SHP77 treated with DMSO at 0.1 percent for 48 hours (cell line): ENCODE measurements around the gene MAP2K5.

Experiments
- DNase-seq: peaks from one replicate; lab custom pipeline; 2025; lab: John Stamatoyannopoulos, UW

The MAP2K5 gene

DNA sequence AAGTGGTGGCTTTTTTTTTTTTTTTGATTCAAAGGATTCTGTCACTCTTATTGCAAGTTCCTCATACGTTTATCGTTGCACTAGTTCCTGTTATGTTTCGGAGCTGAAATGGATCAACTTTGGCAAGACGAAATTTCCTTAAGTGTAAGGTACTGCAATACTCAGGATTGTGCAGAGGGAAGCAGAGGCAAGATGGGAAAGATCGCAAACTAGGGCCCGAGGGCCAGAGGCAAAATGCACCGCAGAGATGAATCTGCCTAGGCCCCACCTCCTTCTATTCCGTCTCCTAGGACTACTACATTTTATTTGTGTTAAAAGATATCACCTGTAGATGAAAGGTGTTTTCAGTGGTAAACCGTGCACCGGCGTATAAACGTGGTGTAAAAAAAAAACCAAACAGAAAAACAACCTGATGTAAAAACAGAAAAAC, 297.0 kb downstream of the MAP2K5 start:
- peak; percentile 82 for DNase-seq

DNA sequence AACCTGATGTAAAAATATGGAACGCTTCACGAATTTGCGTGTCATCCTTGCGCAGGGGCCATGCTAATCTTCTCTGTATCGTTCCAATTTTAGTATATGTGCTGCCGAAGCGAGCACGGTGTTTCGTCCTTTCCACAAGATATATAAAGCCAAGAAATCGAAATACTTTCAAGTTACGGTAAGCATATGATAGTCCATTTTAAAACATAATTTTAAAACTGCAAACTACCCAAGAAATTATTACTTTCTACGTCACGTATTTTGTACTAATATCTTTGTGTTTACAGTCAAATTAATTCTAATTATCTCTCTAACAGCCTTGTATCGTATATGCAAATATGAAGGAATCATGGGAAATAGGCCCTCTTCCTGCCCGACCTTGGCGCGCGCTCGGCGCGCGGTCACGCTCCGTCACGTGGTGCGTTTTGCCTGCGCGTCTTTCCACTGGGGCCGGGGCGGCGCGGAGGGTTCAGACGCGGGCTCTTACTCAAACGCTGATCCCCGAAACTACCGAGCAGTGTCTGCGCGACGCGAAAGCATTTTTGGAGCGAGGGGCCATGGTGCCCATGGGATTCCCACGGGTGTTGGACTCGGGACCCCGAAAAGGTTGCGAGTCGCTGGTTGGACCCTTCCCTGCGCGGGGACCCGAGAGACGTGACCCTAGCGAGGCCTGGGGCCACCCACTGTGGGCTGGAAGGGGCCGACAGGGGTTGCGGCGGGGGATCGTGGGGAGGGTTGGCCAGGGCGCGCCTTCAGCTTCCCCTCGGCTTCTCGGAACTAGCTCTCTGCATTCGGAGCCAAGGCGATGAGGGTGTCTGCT, 297.6 kb downstream of the MAP2K5 start, which contains the start of gene RNU6-1:
RNU6-1 (minus strand) TSS at position 117 of the 820 bp plus-strand sequence.
- DNase-seq, result peak; percentile 85

DNA sequence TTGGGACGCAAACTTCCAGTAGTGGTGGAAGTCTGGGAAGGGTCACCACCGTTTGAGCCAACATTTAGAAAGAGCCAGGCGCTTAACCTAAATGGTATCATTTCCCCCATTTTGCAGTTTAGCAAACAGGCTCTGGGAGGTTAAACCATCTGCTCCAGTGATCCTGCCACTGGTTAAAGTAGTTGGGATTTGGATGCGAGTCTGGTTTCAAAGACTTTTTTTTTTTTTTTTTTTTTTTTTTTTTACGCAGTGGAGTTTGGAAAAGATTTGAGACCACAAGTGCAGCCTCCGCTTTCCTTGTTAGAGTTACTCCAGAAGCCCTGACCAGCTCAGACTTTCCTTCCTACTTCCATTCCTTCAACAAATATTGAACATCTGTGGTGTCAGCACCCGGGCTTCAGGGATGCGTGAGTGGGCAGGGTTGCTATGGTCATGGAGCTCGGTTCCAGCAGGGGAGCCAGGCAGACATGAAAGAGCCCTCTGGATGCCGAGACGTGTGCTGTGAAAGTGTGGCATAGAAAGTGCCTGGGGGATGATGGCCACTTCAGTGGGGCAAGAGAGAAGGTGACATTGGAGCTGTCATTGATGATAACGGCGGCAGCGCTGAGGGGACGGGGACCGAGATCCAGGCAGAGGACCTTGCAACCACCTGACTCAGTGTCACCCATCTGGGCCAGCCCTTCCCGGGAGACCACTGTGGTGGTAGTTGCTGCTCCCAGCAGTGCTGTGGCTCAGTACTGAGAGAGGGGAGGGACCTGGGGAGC, 298.4 kb downstream of the MAP2K5 start:
- DNase-seq, result no peak

DNA sequence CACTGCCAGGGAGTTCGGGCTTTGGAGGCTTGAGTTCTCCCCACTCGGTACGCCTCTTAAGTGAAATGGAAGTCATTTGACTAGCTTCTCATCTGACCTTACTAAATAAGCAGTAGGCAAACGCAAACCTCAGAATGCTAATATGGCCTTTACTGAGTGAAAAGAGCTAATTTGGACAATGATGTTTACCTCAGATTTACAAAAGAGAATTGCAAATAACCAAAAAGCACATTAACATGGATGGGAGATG, 298.9 kb downstream of the MAP2K5 start:
- DNase-seq, result no peak

DNA sequence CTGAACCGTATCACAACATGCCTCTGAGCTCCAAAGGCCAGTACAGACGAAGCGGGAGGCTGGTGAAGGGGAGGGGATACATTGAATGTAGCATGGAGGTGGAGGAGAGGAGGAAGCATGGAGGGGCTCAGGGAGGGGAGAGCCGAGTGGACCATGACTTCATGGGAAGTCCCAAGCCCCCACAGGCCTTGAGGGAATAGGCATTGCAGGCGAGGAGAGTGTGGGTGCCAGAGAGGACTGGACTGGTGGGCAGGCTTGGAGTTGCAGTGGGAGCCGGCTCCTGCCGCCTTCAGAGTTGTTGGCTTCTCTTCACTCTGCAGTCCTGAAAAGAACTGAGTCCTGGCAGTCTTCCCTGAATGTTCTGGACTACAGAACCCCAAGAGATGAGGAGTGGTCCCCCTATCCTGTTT, 300.6 kb downstream of the MAP2K5 start:
- DNase-seq, result no peak

DNA sequence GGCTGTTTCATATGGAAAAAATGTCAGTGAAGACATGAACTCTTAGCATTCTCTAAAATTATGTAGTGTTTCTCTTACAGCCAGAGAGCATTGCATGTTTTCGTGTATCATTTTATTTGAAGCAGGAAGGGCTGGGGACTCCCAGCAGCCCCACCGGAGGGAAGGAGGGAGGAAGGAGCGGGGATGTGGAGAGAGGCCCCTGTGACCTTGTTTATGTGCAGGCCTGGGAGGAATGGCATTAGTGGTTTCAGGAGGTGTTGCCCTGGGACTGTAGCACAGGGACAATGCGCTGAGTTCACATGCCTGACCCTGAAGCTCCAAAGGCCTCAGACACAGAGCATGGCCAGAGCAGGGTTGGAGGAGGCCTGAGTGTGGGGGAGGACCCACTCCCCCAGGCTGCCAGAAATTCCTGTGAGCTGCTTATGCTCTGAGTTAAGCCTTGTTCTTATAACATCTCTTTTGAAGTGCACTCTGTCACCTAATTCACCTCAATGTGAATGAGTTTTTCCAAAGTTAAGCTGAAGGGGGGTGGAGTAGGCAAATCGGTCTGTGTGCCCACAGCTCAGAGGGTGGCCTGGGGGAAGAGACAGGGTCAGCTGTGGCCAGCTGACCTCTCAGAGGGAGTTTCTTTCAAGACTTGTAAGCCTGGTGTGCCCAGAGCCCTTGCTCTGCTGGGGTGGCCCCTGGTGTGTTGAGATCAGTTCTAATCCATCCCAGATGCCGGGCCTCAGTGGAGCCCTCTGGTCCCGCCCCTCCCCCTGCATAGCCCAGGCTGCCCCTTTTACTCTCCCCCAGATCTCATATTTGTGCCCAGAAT, 301.3 kb downstream of the MAP2K5 start:
- DNase-seq, result no peak

DNA sequence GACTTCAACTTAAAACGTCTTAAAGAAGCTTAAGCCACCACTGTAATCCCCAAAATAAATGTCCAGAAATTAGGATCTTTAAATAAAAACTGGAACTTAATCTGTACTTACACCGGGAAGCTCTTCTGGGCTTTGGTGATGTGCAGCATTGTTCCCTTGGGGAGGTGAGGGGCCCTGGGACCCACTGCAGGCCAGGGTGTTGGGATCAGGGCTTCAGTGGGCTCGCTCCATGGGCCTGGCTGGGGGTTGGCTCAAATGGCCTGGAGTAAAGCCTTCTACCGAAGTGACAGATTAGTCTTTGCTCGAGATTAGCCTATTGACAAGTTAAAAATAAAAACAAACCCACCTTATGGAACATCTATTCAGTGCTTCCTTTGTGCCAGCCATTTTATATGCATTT, 303.5 kb downstream of the MAP2K5 start:
- DNase-seq, result no peak

DNA sequence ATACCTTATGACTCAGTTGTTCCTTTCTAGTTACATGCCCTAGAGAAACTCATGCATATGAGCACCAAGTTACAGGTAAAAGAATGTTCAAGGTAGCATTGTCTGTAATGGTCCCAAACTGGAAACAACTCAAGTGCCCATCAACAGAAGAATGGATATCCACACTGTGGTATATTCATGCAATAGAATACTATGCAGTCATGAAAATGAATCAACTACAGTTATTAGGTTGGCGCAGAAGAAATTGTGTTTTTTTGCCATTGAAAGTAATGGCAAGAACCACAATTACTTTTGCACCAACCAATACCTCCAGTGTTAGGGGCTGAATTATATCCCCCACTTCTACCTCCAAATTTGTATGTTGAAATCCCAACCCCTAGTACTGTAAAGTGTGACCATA, 307.0 kb downstream of the MAP2K5 start:
- no peak for DNase-seq

DNA sequence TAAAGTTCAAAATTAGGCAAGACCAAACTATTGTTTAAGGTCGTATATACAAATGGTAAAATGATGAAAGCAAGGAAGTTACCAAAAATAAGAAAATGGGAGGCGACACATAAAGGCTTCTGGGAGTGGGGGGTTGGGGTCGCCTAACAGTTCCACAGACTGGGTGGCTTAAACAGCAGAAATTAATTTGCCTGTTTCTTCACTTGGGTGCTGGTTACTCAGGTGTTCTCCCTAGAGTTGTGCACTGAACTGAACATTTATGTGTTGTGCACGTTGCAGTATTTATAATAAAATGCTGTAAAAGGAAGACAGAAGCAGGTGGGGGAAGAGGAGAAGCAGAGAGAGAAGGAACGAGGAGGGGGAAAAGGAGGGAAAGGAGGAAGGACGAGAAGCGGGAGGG, 307.8 kb downstream of the MAP2K5 start:
- DNase-seq, result no peak

DNA sequence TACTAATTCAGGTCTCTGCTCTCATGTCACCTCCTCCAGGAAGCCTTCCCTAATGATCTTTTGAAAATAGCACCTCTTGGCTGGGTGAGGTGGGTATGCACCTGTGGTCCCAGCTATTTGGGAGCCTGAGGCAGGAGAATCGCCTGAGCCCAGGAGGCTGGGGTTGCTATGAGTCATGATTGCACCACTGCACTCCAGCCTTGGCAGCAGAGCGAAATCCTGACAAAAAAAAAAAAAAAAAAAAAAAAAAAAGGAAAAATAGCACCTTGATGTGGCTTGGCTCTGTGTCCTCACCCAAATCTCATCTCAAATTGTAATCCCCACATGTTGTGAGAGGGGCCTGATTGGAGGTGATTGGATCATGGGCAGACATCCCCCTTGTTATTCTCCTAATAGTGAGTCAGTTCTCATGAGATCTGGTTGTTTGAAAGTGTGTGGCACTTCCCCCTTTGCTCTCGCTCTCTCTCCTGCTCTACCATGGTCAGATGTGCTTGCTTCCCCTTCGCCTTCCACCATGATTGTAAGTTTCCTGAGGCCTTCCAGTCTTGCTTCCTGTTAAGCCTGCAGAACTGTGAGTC, 308.6 kb downstream of the MAP2K5 start:
- DNase-seq, result no peak

DNA sequence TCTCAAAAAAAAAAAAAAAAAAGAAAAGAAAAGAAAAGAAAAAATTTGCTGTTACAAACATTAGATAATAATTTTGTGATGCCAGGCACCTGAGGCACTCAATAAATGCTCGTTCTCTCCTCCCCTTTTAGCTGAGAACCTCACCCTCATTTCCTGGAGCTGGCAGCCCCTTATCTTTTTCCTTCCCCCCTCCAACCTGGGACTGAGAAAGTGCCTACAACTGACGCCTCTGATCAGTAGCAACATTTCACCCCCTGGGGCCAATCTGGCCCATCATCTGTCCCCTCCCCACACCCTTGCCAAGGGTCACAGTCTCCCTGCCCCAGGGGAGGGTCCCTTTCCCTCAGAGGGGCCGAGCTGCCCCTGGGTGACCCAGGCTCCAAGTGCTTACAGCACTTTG, 309.9 kb downstream of the MAP2K5 start:
- DNase-seq, result no peak

DNA sequence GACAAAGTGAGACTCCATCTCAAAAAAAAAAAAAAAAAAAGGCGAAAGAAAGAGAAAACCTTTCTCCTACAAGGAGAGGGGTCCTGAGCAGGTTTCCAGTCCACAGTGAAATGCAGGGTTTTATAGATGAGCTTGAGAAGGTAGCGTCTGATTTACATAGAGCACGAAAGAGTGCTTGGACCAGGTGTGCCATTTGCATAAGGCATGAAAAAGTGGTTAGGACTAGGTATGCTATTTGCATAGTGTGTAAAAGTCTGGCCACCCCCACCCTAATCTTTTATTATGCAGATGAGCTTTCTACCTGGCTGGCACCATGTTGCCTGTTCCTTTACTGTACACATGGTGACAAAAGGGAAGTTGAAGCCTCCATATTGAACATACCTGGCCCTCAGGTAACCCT, 311.0 kb downstream of the MAP2K5 start:
- no peak for DNase-seq

DNA sequence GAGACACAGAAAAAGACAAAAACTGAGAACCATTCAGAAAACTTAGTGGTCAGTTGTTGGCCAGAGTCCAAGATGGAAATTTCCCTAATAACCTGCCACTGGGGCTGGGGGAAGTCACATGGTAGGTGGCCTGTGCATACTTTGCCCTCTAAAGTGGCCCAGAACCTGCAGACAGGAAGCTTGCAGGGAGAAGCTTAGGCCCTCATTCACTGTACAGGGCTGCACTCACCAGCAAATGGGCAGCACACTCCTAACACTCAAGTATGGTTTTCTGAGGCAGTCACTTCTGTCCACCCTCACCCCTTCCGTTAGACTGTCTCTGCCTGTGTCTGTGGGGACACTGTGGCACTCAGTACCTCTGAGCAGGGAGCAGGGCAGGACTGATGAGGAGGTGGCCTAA, 311.9 kb downstream of the MAP2K5 start:
- DNase-seq, result no peak

DNA sequence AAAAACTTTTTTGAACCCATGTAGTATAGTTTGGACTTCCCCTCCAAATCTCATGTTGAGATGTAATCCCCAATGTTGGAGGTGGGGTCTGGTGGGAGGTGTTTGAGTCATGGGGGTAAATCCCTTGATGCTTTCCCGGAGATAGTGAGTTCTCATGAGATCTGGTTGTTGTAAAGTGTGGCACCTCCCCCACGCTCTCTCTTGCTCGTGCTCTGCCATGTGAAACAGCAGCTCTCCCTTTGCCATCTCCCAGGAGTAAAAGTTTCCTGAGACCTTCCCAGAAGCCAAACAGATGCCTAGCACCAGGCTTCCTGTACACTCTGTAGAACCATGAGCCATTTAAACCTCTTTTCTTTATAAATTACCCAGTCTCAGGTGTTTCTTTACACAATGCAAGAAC, 313.3 kb downstream of the MAP2K5 start:
- no peak for DNase-seq
